Panc1 (cell line): ENCODE measurements around the gene PNKD. TPM values are rescaled to one million over a fixed set of nuclear protein-coding genes. Genes with fewer than 3 reads are reported as not detected.

Experiments used
- ATAC-seq: fragments of 200-7000 bp; cut with Tn5 transposase; 2 replicates; pipeline ENCODE4 v1.9.1; 2020; ENCODE audit warnings: mild to moderate bottlenecking, moderate library complexity
- BruUV-seq: library from RNA; stranded (reverse); fragments of 400-500 nt; replicated peaks from 2 replicates; lab custom pipeline; 2021; lab: Mats Ljungman, UMichigan
- CTCF ChIA-PET: fragments of 300-600 bp; sonication (Branson Sonifier 250); formaldehyde crosslinking; loops from one replicate; lab custom pipeline; 2022; ENCODE audit warnings: antibody characterized with exemption; lab: Charles Lee
- POLR2A ChIA-PET: fragments of 300-600 bp; sonication (Branson Sonifier 250); formaldehyde crosslinking; loops from one replicate; lab custom pipeline; 2022; ENCODE audit warnings: antibody characterized with exemption; lab: Charles Lee
- DNase-seq: peaks from one replicate; pipeline ENCODE4 v3.0.0-alpha.2; 2010; ENCODE audit warnings: low read depth, low spot score
- H3K27ac ChIP-seq: 2 replicates; pipeline ENCODE4 v1.5.1; 2011; ENCODE audit warnings: mild to moderate bottlenecking, low read length, inconsistent platforms
- H3K27me3 ChIP-seq: fragments of 200-500 bp; sonication (Bioruptor generic); 2 replicates; pipeline ENCODE4 v1.6.0; 2014; ENCODE audit warnings: low read length, inconsistent platforms; ENCODE audit not compliant: control insufficient read depth, insufficient read depth
- H3K36me3 ChIP-seq: fragments of 200-500 bp; sonication (Bioruptor generic); 2 replicates; pipeline ENCODE4 v1.5.1; 2014; ENCODE audit warnings: inconsistent platforms, mild to moderate bottlenecking, low read length, moderate library complexity; ENCODE audit not compliant: control insufficient read depth, insufficient read depth
- H3K4me1 ChIP-seq: 2 replicates; pipeline ENCODE4 v1.5.1; 2011; ENCODE audit warnings: inconsistent platforms, mild to moderate bottlenecking, low read length, moderate library complexity; ENCODE audit not compliant: control insufficient read depth, insufficient read depth
- H3K4me3 ChIP-seq, 2 experiments: 2 replicates each; pipeline ENCODE4 v1.5.1; 2011 to 2012; ENCODE audit warnings: low read depth in 2 of 2, low read length in 2 of 2, mild to moderate bottlenecking in 2 of 2, inconsistent platforms in 1 of 2, moderate library complexity in 1 of 2
- H3K9me3 ChIP-seq: fragments of 200-500 bp; sonication (Bioruptor generic); 2 replicates; pipeline ENCODE4 v1.5.1; 2014; ENCODE audit warnings: low read depth, mild to moderate bottlenecking, inconsistent platforms, low read length, moderate library complexity; ENCODE audit not compliant: control insufficient read depth, insufficient read depth
- POLR2AphosphoS5 ChIP-seq: IDR thresholded peaks from 2 replicates; pipeline ENCODE4 v1.6.1; 2012; ENCODE audit warnings: mild to moderate bottlenecking, low read depth, low read length, moderate library complexity
- REST ChIP-seq, 2 experiments: IDR thresholded peaks; 2 replicates each; pipeline ENCODE4 v1.6.1; 2011 to 2012; ENCODE audit warnings: low read depth in 2 of 2, control low read depth in 1 of 2, low read length in 1 of 2, mild to moderate bottlenecking in 1 of 2, moderate library complexity in 1 of 2; ENCODE audit not compliant: insufficient read depth in 1 of 2
- SIN3A ChIP-seq: IDR thresholded peaks from 2 replicates; pipeline ENCODE4 v1.6.1; 2012; ENCODE audit warnings: low read depth, mild to moderate bottlenecking, low read length, moderate library complexity, borderline replicate concordance; ENCODE audit not compliant: insufficient read depth
- TCF7L2 ChIP-seq: IDR thresholded peaks from 2 replicates; pipeline ENCODE4 v1.6.1; 2011; ENCODE audit warnings: mild to moderate bottlenecking, low read depth, low read length, inconsistent platforms
- in situ Hi-C: cut with HindIII; loops from 2 replicates; pipeline ENCODE4 v1.10.0; 2016; ENCODE audit warnings: low sequenced_read_pairs, low pct_unique_long_range_greater_than_20kb
- intact Hi-C: fragments of 100-400 bp; cut with micrococcal nuclease; formaldehyde crosslinking; loops from one replicate; pipeline ENCODE4 v1.10.0; 2022; ENCODE audit not compliant: unreplicated experiment
- total RNA-seq: library from RNA; stranded (reverse); gene quantifications from one replicate; pipeline ENCODE4 v1.2.1, GENCODE V29; 2021; ENCODE audit not compliant: unreplicated experiment
- TF ChIP-seq, protein P1 (sequence below): fragments of 450-650 bp; IDR thresholded peaks from 2 replicates; pipeline ENCODE4 v1.5.1; 2017; ENCODE audit warnings: mild to moderate bottlenecking

Gene PNKD
- total RNA-seq, 1 experiment from 2014 or later, result 49.0 TPM

DNA sequence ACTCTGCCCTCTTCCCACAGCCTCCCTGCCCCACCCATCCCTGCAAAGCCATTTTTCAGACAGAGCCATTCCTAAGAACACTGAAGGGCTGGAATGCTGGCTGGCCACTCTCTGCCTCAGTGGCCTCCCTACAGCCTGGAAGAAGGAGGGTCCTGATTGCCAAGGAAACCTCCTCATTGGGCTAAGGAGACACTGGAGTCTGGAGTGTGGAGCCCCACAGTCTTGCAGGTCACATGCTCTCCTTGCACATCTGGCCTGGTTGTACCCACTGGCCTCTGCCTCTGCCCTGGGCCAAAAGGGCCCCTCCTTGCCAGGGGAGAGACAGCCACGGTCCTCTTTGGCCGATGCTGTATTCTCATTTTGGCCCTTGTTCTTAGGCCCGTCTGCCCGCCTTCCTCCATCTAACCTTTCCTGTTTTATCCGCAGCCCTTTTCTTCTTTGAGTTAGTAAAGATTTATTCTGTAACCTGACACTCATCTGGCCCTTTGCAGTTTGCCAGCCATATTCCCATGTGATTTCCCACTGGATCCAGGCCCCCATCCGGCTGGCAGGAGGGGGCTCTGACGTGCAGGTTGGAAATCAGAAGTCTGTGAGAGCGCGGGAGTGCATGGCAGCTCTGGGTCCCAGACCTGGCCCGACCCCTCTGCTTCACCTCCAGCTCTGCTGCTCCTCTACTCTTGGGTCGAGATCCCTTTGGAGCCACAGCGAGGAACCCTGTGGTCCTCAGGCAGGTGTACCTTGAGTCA is 75.3 kb downstream of the PNKD start:
- Histone ChIP-seq H3K36me3 (no peaks in the 10 kb centered on the region), H3K4me1 (peaks cover 3% of the 10 kb centered on the region; the same call in 1 of the 2 replicates), H3K9me3 (no peaks in the 10 kb centered on the region), H3K4me3 (no peak overlapping the region), H3K27ac (no peak overlapping the region), H3K27me3 (no peaks in the 10 kb centered on the region)
- no peak for ATAC-seq
- intact Hi-C loops (no loop called here), in situ Hi-C loops (no loop called here)
- POLR2A ChIA-PET, result no interaction called here
- no peak for DNase-seq
- CTCF ChIA-PET, result no interaction called here
- TF ChIP-seq, protein P1, sequence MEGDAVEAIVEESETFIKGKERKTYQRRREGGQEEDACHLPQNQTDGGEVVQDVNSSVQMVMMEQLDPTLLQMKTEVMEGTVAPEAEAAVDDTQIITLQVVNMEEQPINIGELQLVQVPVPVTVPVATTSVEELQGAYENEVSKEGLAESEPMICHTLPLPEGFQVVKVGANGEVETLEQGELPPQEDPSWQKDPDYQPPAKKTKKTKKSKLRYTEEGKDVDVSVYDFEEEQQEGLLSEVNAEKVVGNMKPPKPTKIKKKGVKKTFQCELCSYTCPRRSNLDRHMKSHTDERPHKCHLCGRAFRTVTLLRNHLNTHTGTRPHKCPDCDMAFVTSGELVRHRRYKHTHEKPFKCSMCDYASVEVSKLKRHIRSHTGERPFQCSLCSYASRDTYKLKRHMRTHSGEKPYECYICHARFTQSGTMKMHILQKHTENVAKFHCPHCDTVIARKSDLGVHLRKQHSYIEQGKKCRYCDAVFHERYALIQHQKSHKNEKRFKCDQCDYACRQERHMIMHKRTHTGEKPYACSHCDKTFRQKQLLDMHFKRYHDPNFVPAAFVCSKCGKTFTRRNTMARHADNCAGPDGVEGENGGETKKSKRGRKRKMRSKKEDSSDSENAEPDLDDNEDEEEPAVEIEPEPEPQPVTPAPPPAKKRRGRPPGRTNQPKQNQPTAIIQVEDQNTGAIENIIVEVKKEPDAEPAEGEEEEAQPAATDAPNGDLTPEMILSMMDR, result no peak
- TF ChIP-seq TCF7L2, result no peak
- no peak for TF ChIP-seq REST (IDR thresholded peaks at IDR 0.05; ENCODE audit: insufficient read depth in 1 of 2, low read depth in 2 of 2, low read length in 1 of 2)
- TF ChIP-seq POLR2AphosphoS5, result no peak
- TF ChIP-seq SIN3A, result no peak
- BruUV-seq, result no TSS peak

DNA sequence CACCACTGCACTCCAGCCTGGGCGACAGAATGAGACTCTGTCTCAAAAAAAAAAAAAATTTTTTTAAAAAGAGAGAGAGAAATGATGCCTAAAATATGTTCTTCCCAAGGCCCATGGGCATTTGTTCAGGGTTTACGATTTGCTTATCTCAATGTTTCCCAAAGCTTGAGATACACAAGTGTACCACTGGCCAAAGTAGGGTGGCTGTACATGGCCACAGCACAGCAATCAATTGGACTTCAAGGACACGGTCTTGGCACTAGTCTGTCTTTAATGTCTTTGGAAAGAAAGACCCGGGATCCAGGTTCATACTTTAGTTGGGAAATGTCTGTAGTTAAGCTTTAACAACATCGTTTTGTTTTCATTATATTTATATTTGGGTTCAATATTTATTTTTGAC is 76.9 kb downstream of the PNKD start:
- ChIA-PET POLR2A (interaction anchor here (0.6 to 0.7 kb wide), 3 partner anchors 16 to 94 kb away, joined by 3 to 5 read pairs (median 4); no protein-coding TSS in a partner anchor), CTCF (interaction anchor here (0.7 kb wide), 1 partner anchor 11 kb away, joined by 3 read pairs; no protein-coding TSS in a partner anchor)
- TF ChIP-seq REST (IDR thresholded peaks at IDR 0.05; ENCODE audit: insufficient read depth in 1 of 2, low read depth in 2 of 2, low read length in 1 of 2), result no peak
- no peak for TF ChIP-seq SIN3A
- TF ChIP-seq, protein P1, result no peak
- no peak for TF ChIP-seq POLR2AphosphoS5
- TF ChIP-seq TCF7L2, result no peak
- H3K4me1 ChIP-seq, result peaks cover 3% of the 10 kb centered on the region; the same call in 1 of the 2 replicates
- no TSS peak for BruUV-seq
- peaks cover 5% of the 10 kb centered on the region; the same call in 1 of the 2 replicates for H3K9me3 ChIP-seq
- DNase-seq, result no peak
- H3K27me3 ChIP-seq, result no peaks in the 10 kb centered on the region
- no peak overlapping the region for H3K27ac ChIP-seq
- H3K36me3 ChIP-seq, result no peaks in the 10 kb centered on the region
- intact Hi-C loops, result no loop called here
- no peak overlapping the region for H3K4me3 ChIP-seq
- ATAC-seq, result no peak
- in situ Hi-C loops, result no loop called here
